ENCODE data around the gene ZNF41.

Gene ZNF41

DNA sequence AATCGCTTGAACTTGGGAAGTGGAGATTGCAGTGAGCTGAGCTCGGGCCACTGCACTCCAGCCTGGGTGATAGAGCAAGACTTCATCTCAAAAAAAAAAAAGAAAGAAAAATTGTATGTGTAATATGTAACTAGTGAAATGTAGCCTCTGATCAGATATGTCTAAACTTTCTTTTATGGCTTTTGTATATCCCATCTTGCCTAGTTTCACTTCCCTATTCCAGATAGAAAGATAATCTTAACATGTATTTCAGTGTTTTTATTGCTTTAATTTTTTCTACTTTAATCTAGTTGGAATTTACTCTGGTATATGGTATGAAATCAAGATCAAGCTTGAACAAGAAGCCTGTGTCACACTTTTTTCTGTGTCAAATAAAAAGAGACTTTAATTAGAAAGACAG, 1.9 kb upstream of the ZNF41 start:
- DNase-seq (ENCODE audit: low read depth): no peak
- TF ChIP-seq, protein P1, sequence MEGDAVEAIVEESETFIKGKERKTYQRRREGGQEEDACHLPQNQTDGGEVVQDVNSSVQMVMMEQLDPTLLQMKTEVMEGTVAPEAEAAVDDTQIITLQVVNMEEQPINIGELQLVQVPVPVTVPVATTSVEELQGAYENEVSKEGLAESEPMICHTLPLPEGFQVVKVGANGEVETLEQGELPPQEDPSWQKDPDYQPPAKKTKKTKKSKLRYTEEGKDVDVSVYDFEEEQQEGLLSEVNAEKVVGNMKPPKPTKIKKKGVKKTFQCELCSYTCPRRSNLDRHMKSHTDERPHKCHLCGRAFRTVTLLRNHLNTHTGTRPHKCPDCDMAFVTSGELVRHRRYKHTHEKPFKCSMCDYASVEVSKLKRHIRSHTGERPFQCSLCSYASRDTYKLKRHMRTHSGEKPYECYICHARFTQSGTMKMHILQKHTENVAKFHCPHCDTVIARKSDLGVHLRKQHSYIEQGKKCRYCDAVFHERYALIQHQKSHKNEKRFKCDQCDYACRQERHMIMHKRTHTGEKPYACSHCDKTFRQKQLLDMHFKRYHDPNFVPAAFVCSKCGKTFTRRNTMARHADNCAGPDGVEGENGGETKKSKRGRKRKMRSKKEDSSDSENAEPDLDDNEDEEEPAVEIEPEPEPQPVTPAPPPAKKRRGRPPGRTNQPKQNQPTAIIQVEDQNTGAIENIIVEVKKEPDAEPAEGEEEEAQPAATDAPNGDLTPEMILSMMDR (IDR thresholded peaks at IDR 0.05; ENCODE audit: insufficient read depth, low read depth, low read length, missing control alignments): no peak
- no peak overlapping the region for H3K4me3 ChIP-seq (ENCODE audit: low read length)

DNA sequence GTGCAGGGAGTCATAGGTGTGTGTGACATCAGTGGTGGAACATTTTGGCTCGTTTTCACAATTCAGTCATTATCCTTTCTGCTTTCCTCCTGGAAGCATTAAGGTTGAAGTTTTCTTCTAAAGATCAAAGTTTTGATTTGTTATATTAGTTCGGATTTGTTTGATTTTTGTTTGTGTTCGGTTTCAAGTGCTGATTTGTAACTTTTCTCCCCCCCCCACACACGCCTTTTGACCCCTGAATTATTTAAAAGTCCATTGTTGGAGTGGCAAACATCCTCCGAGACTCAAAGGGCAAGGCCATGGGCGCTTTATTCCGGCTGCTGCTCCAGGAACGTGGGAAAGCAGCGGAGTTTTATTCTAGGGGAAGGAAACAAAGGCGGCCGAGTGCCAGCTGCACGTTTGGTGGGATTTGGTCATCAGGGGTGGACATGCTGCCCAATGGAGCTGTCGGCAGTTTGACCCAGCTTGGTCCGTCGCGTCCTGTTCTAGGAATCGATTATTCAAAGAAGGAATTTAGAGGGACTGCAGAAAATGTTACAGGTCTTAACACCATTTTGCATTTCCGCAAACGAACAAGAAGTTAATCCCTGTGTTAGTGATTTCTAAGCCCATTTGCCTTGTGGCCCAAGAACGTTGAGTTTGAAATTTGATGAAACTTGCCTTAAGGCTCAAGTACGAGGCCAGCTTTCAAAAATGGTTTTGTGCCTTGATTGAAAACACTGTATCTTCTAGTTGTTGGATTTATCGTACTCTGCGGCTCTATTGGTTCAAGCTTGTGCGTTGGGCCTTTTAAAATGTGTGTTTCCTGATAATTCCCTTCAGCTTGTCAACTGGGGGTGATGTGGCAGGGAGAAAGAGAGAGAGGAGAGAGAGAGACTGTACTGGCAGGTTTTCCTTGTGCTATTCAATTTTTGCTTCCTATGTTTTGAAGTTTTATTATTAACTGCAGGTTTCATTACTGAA, 565 bp upstream of the ZNF41 start:
- peak; percentile 8 for DNase-seq (ENCODE audit: low read depth)
- TF ChIP-seq, protein P1 (IDR thresholded peaks at IDR 0.05; ENCODE audit: insufficient read depth, low read depth, low read length, missing control alignments): no peak
- H3K4me3 ChIP-seq (ENCODE audit: low read length): peak overlapping the region; percentile 64

GRCh38 chrX:47482065-47482511, 934 bp downstream of the ZNF41 start:
- H3K4me3 ChIP-seq (ENCODE audit: low read length): peak overlapping the region; percentile 64
- DNase-seq (ENCODE audit: low read depth): no peak
- TF ChIP-seq, protein P1 (IDR thresholded peaks at IDR 0.05; ENCODE audit: insufficient read depth, low read depth, low read length, missing control alignments): no peak

GRCh38 chrX:47481160-47481559, 1.9 kb downstream of the ZNF41 start:
- H3K4me3 ChIP-seq (ENCODE audit: low read length): no peak overlapping the region
- TF ChIP-seq, protein P1 (IDR thresholded peaks at IDR 0.05; ENCODE audit: insufficient read depth, low read depth, low read length, missing control alignments): no peak
- no peak for DNase-seq (ENCODE audit: low read depth)

DNA sequence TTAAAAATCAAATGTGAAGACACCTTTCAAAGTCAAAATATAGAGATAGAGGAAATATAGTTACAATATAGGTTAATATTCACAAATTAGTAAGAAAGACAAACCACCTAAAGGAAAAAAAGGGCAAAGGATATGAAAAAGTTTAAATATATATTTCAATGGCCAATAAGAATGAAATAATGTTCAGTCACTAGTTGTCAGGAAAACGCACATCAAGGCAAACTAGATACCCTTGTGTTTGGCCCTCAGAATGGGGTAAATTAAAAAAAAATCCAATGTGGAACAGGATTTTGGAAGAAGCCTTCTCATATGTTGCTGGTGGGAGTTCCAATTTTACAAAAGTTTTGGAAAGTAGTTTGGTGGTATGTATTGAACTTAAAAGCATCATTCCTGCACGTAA, 2.4 kb downstream of the ZNF41 start:
- TF ChIP-seq, protein P1 (IDR thresholded peaks at IDR 0.05; ENCODE audit: insufficient read depth, low read depth, low read length, missing control alignments): no peak
- no peak for DNase-seq (ENCODE audit: low read depth)
- H3K4me3 ChIP-seq (ENCODE audit: low read length): no peak overlapping the region

DNA sequence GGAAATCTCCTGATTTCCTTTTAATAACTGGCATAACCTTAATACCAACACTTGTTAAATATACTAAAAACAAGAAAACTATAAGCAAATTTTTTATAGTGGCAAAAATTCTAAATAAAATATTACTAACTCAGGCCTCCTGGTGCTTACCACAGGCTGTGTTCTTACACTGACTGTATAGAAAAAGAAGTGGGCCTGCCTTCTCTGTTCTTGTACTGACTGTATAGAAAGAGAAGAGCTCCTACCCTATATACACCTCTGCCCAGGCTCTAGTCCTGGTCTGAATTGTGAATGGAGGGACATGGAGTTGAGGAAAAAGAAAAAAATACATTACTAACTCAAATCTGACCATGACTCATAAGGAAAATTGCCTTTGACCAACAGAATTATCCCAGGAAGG, 7.5 kb downstream of the ZNF41 start:
- DNase-seq (ENCODE audit: low read depth): no peak
- H3K4me3 ChIP-seq (ENCODE audit: low read length): no peak overlapping the region
- TF ChIP-seq, protein P1 (IDR thresholded peaks at IDR 0.05; ENCODE audit: insufficient read depth, low read depth, low read length, missing control alignments): no peak
